NCI-H2081 (cell line): Measurements from ENCODE around the gene PCSK4.

Experiments used
- DNase-seq, 2 experiments: peaks; one replicate each; lab custom pipeline; 2025; lab: John Stamatoyannopoulos, UW

The PCSK4 gene

DNA sequence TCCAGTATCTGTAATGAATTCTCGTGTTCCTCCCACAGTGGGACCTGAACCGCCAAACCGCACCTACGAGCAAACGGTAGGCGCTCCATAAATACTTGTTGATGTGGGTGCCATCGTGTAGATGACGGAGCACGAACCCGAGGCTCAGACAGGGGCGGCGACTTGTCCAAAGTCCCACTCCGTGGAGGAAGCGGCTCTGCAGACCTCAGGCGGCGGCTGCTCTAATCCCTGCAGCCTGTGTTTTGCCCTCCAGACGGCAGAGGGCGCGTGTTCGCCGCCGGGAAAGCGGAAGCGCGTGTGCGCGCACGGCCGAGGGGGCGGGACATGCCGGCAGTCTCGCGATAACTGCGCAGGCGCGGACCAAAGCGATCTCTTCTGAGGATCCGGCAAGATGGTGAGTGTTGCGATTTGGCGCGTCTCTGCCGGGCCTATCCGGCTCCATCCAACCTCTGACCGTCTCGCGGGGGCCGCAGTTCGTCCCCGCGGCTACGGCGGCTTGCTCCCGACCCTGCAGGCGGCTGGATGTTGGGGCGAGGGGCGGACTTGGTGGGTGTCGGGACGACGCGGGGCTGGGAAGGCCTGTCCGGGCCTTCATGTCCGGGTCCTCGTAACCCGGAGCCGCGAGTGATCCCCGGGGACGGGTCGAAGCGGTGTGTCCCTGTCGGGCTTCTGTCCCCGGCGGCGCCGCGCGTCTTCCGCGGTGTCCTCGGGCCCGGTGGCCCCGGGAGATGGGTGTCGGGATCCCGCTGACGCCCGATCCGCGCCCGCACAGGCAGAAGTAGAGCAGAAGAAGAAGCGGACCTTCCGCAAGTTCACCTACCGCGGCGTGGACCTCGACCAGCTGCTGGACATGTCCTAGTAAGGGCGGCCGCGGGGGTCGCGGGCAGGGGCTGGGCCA is 51.9 kb downstream of the PCSK4 start, which contains the start of gene RPS15:
Gene RPS15 (plus strand): TSS at position 362 of the 898 bp plus-strand sequence. CDS start 30 bp downstream, at position 392.
- peak; percentile 91 for DNase-seq

DNA sequence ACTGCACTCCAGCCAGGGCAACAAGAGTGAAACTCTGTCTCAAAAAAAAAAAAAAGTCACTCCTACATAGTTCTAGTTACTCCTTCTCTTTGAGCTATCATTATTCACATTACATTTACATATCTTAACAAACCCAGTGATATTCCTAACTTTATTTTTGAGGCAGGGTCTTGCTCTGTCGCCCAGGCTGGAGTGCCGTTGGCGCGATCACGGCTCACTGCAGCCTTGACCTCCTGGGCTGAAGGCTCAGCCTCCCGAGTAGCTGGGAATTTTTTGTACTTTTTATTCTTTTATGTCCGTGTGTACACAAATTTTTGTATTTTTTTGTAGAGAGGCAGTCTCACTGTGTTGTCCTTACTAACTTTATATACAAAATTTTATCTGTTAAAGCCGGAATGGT is 52.5 kb downstream of the PCSK4 start:
- DNase-seq: no peak

DNA sequence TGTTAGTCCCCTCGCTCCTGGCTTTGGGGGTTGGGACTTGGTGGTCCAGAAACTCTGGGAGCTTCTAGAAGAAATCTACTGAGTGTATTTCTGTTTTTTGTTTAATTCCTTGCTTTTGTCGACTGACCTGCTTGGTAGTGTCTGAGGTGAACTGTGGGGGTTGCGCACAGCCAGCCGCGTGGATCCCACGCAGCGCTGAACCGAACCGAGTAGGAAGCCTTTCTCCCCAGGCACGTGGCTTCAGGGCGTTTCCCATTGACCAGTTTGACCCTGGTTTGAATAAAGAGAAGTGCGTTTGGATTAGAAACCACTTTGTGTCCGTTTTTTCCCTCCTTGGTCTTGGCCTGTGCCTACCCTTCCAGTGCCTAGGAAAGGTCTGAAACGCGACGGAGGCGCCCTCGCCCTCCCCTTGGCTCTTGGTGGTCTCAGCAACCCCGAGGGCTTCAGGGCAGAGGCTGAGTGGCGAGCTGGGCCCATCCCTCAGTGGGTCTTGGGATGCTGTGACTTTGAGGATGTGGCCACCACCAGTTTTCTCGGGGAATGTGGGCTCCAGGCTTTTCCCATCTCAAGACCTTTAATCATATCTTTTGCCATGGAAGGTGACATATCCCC is 54.7 kb downstream of the PCSK4 start:
- no peak for DNase-seq

DNA sequence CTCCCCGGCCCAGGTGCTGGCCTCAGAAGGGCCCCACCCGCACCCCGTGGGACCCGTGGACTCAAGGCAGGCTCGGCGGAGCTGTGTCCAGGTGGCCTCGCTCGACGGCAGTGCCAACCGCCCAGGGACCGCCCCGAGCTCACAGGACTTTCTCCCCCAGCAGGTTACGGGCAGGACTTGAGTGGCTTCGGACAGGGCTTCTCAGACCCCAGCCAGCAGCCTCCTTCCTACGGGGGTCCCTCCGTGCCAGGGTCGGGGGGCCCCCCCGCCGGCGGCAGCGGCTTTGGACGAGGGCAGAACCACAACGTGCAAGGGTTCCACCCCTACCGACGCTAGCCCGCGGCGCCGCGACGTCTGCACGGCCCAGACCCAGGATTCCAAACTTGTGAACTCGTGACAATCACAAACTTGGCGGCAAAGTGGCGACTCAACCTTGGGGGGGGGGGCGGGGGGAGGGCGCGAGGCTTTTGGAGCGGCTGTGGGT is 55.5 kb downstream of the PCSK4 start:
- DNase-seq: no peak

DNA sequence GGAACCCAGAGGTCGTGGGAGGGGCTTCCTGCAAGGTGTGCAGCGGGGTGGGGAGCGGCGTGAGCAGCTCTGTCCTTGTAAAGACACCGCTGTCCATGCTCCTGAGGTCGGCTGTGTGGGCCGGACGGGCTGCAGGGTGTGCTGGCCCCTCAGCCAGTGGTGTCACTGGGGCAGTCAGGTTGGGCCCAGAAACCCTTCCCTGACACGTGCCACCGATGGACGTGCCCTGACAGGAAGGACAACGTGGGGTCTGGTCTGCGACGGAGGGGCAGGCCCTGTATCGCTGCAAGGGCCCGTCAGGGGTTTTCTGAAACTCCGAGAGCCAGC is 56.1 kb downstream of the PCSK4 start:
- no peak for DNase-seq

DNA sequence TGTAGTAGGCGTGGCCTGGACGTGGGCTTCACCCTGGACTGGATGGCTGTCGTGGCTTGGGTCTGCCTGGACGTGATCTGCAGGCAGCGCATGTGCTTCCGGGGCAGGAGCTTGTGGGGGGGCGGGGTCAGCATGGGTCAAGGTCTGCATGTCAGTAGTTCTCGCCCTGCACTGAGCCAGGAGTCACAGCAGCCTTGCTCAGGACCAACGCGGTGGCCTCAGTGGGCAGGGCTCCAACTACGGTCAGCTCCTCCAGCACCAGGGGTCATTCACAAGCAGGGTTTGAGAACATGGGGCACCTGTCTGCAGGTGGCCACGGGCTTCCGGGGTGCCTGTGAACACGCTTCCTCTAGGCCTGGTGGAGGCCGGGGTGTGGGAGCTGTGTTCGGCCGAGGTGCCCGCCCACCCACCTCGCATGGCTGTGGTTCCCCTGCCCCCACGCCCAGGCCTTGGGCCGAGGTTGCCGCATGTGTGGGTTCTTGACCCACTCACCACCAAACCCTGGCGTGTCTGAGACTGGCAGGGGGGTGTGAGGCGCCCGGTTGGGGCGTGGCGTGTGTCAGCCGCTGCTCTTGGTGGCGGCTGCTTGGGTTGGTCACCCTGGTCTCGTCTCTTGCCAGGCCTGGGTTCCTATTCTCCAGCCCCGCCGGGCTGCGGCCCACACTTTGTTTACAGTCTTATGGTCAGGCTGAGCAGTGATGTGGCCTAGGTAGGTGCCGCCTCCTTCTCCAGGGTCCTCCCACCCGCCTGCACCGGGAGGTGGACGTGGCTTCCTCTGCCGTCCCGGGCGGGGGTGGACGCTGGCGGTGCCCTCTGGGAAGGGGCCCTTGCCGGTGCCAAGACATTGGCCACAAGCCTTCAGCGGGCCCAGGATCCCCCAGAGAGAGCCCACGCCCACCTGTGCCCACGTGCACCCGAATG is 56.8 kb downstream of the PCSK4 start:
- DNase-seq: no peak

DNA sequence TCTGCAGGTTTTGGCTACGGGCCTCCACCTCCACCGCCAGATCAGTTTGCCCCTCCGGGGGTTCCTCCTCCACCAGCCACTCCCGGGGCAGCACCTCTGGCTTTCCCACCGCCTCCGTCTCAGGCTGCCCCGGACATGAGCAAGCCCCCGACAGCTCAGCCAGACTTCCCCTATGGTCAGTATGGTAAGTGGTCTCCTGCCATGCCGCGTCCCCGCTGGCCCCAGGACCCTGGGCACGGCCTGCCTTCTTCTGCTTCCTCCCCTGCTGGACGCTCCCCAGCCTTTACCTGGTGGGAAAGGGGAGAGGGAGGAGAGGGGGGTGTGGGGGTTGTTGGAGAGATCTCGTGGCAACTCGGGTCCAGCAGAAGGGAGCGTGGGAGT is 57.7 kb downstream of the PCSK4 start:
- DNase-seq: no peak

DNA sequence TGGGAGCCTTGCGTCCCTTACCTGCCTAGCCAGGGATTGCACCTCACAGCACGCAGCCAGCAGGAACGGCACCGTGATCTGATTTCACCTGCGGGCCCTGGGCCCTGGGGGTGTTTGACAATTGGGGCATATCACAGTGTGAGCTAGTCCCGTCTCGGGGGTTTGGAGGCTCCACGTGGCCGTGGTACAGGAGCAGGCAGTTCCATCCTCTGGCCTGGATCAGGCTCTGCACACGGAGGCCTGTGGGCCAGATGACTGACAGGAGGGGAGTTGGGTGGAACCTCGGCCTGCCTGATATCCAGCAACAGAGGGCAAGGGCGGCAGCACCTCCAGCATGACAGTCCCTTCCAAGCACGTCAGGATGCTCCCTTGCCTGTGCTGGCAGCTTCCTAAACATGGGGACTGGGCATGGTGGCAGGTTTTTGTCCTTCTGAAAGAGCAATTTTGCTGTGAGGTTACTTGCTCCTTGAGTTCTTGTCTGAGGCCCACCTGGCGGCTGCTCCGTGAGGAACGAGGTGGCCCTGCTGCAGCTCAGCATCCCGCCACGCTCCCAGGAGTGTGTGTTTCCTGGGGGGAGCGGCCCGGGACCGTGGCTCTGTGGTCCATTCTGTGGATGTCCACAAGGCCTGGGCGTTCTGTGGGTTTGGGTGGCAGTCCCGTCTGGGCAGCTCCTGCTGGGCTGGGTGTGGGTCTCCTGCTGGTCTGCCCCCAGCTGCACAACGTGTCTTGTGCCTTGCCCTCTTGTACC is 58.2 kb downstream of the PCSK4 start:
- no peak for DNase-seq
